B cell (primary cell): Measurements from ENCODE around the gene TCEA3. TPM values are rescaled to one million over a fixed set of nuclear protein-coding genes. Genes with fewer than 3 reads are reported as not detected.

Experiments used
- ATAC-seq: fragments of 200-7000 bp; cut with Tn5 transposase; one replicate; pipeline ENCODE4 v1.10.0; 2021; ENCODE audit warnings: low read depth, mild to moderate bottlenecking, moderate number of reproducible peaks, moderate library complexity
- CTCF ChIA-PET: fragments of 350-600 bp; sonication (Branson Sonifier 250); formaldehyde crosslinking; loops from one replicate; lab custom pipeline; 2021; ENCODE audit warnings: antibody characterized with exemption, inconsistent platforms; lab: Charles Lee
- POLR2A ChIA-PET: fragments of 350-600 bp; sonication (Branson Sonifier 250); formaldehyde crosslinking; loops from one replicate; lab custom pipeline; 2021; ENCODE audit warnings: antibody characterized with exemption; lab: Charles Lee
- DNase-seq: peaks from one replicate; pipeline ENCODE4 v3.0.0; 2013
- H2AFZ ChIP-seq: 2 replicates; pipeline ENCODE4 v1.6.1; 2012; ENCODE audit warnings: mild to moderate bottlenecking, low read depth, low read length; ENCODE audit not compliant: insufficient read depth, poor library complexity, severe bottlenecking
- H3K27ac ChIP-seq, 2 donors: 1 replicate in 1 of 2; 2 replicates in 1 of 2; pipeline ENCODE4 v1.5.1; 2012 to 2013; ENCODE audit warnings: low read length in 2 of 2, mild to moderate bottlenecking in 2 of 2, moderate library complexity in 1 of 2
- H3K27me3 ChIP-seq, 4 experiments: fragments of 200-600 bp in 1 of 4; sonication (generic) in 1 of 4; replicated peaks in 1 of 4; 1 replicate in 2 of 4; 2 replicates in 2 of 4; pipeline versions ENCODE4 v1.6.1 to v1.7.0; 2013 to 2016; ENCODE audit warnings: low read length in 3 of 4, mild to moderate bottlenecking in 2 of 4, mixed read lengths in 1 of 4, moderate library complexity in 1 of 4; ENCODE audit not compliant: insufficient read depth in 4 of 4, control insufficient read depth in 3 of 4; ENCODE audit errors: control extremely low read depth in 1 of 4
- H3K36me3 ChIP-seq, 2 experiments: replicated peaks in 1 of 2; 1 replicate in 1 of 2; 2 replicates in 1 of 2; pipeline versions ENCODE4 v1.6.1 to v1.7.1; 2013; ENCODE audit warnings: low read length in 1 of 2; ENCODE audit not compliant: insufficient read depth in 2 of 2, control insufficient read depth in 1 of 2; ENCODE audit errors: control extremely low read depth in 1 of 2, extremely low read depth in 1 of 2
- H3K4me1 ChIP-seq, 2 donors: fragments of 200-600 bp in 1 of 2; sonication (generic) in 1 of 2; 1 replicate in 1 of 2; 2 replicates in 1 of 2; pipeline versions ENCODE4 v1.5.1 to v1.6.1; 2013 to 2017; ENCODE audit warnings: low read length in 2 of 2; ENCODE audit not compliant: control insufficient read depth in 2 of 2, insufficient read depth in 2 of 2
- H3K4me2 ChIP-seq: replicated peaks from 2 replicates; pipeline ENCODE3; 2012; ENCODE audit warnings: mild to moderate bottlenecking, low read depth, low read length; ENCODE audit not compliant: poor library complexity, severe bottlenecking
- H3K4me3 ChIP-seq, 5 experiments: fragments of 200-600 bp in 1 of 5; sonication (generic) in 1 of 5; 1 replicate in 3 of 5; 2 replicates in 2 of 5; pipeline versions ENCODE4 v1.5.1 to v1.7.0; 2011 to 2016; ENCODE audit warnings: low read length in 4 of 5, mild to moderate bottlenecking in 4 of 5, low read depth in 2 of 5, control low read depth in 1 of 5, moderate library complexity in 1 of 5; ENCODE audit not compliant: insufficient read depth in 1 of 5; ENCODE audit errors: control extremely low read depth in 1 of 5, extremely low read depth in 1 of 5
- H3K79me2 ChIP-seq: fragments of 200-600 bp; sonication (generic); one replicate; pipeline ENCODE4 v1.6.0; 2016; ENCODE audit warnings: low read length; ENCODE audit not compliant: control insufficient read depth, insufficient read depth
- H3K9ac ChIP-seq: fragments of 200-600 bp; sonication (generic); 2 replicates; pipeline ENCODE4 v1.6.1; 2017; ENCODE audit warnings: mild to moderate bottlenecking, low read length, moderate library complexity
- H3K9me3 ChIP-seq, 3 donors: one replicate each; pipeline versions ENCODE4 v1.6.1 to v1.7.1; 2013; ENCODE audit warnings: low read length in 2 of 3; ENCODE audit not compliant: control insufficient read depth in 2 of 3, insufficient read depth in 1 of 3; ENCODE audit errors: control extremely low read depth in 1 of 3
- H4K20me1 ChIP-seq: 2 replicates; pipeline ENCODE4 v1.6.0; 2012; ENCODE audit warnings: mild to moderate bottlenecking, low read length; ENCODE audit not compliant: insufficient read depth, control insufficient read depth, poor library complexity, severe bottlenecking
- H3K27ac Mint-ChIP-seq: one replicate; pipeline ENCODE4 v1.8.0; 2021; ENCODE audit warnings: mixed read lengths
- H3K27me3 Mint-ChIP-seq: one replicate; pipeline ENCODE4 v1.8.0; 2021; ENCODE audit warnings: mixed read lengths
- H3K4me1 Mint-ChIP-seq: one replicate; pipeline ENCODE4 v1.8.0; 2021; ENCODE audit warnings: mixed read lengths
- H3K4me3 Mint-ChIP-seq: one replicate; pipeline ENCODE4 v1.8.0; 2021; ENCODE audit warnings: mixed read lengths
- H3K9me3 Mint-ChIP-seq: one replicate; pipeline ENCODE4 v1.8.0; 2022; ENCODE audit warnings: mixed read lengths; ENCODE audit not compliant: insufficient read depth
- EZH2 ChIP-seq: IDR thresholded peaks from 2 replicates; pipeline ENCODE4 v1.6.1; 2012; ENCODE audit warnings: borderline replicate concordance, low read depth, mild to moderate bottlenecking, moderate library complexity, low read length; ENCODE audit not compliant: insufficient read depth, poor library complexity, severe bottlenecking
- WGBS: methylation state at CpG from one replicate; pipeline ENCODE4 v1.1.5; 2013; ENCODE audit warnings: missing lambda C conversion rate; ENCODE audit not compliant: insufficient coverage; 5-methylcytosine and 5-hydroxymethylcytosine counted together
- intact Hi-C: fragments of 100-400 bp; cut with micrococcal nuclease; formaldehyde crosslinking; loops from one replicate; pipeline ENCODE4 v1.10.0; 2022
- polyA plus RNA-seq: library from polyadenylated mRNA; depleted of rRNA; stranded (reverse); fragments of >200 nt; gene quantifications from 2 replicates; pipeline ENCODE4 v1.2.3, GENCODE V29; 2012
- total RNA-seq, 2 donors: library from RNA; stranded (reverse); fragments of 120-200 nt in 1 of 2; gene quantifications; 1 replicate in 1 of 2; 2 replicates in 1 of 2; pipeline versions ENCODE4 v1.2.3 to v1.2.4, GENCODE V29; 2013 to 2022
- TF ChIP-seq, protein P1 (sequence below): fragments of 200-600 bp; IDR thresholded peaks from one replicate; pipeline ENCODE4 v1.8.0; 2022; ENCODE audit warnings: antibody characterized with exemption, mild to moderate bottlenecking

TCEA3 gene
- total and polyA plus RNA-seq, 2 donors (not counting 1 experiment from before 2014, with no cell fraction given), result 0.22 TPM; not detected in 1

DNA sequence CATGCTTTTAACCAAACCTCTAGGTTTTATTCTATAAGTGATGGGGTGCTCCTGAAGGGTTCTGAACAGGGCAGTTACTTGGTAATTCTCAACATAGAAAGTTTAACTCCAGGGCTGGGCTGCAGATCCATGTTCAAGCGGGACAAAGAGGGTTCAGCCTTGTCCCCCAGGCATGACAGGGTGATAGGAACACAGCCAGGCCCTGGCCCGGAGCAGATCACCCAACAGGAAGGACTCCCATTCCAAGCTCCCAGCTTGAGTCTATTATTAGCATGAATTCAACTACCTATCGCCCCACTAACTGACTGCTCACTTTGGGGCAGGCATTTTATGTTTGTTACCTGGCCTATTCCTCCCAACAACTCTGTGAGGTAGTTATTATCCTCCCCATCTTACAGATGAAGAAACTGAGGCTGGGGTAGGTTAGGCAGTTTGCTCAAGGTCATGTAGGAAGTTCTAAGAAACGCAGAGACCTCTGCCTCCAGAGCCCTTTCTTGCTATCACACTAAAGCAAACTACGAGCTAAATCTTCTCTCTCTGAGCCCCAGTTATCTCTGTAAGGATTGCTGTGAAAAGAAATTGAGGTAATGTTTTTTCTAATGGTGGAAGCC lies 44.9 kb upstream of the TCEA3 start:
- CTCF ChIA-PET, result no interaction called here
- no peak overlapping the region for H3K4me3 ChIP-seq
- no peak overlapping the region for H3K27ac ChIP-seq
- Mint-ChIP-seq H3K27ac (no peak overlapping the region), H3K4me3 (no peak overlapping the region), H3K27me3 (peaks cover 4% of the 10 kb centered on the region), H3K4me1 (no peaks in the 10 kb centered on the region), H3K9me3 (no peaks in the 10 kb centered on the region)
- POLR2A ChIA-PET, result interaction anchor here (0.6 kb wide), 1 partner anchor 1998 kb away, joined by 4 read pairs; no protein-coding TSS in a partner anchor
- intact Hi-C loops, result no loop called here
- TF ChIP-seq EZH2, result no peak
- TF ChIP-seq, protein P1, sequence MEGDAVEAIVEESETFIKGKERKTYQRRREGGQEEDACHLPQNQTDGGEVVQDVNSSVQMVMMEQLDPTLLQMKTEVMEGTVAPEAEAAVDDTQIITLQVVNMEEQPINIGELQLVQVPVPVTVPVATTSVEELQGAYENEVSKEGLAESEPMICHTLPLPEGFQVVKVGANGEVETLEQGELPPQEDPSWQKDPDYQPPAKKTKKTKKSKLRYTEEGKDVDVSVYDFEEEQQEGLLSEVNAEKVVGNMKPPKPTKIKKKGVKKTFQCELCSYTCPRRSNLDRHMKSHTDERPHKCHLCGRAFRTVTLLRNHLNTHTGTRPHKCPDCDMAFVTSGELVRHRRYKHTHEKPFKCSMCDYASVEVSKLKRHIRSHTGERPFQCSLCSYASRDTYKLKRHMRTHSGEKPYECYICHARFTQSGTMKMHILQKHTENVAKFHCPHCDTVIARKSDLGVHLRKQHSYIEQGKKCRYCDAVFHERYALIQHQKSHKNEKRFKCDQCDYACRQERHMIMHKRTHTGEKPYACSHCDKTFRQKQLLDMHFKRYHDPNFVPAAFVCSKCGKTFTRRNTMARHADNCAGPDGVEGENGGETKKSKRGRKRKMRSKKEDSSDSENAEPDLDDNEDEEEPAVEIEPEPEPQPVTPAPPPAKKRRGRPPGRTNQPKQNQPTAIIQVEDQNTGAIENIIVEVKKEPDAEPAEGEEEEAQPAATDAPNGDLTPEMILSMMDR, result no peak
- WGBS, result 64% methylated on average over 2 of the region's 5 CpGs
- H3K4me2 ChIP-seq, result no peak overlapping the region
- no peaks in the 10 kb centered on the region for H3K36me3 ChIP-seq
- H3K4me1 ChIP-seq, result no peaks in the 10 kb centered on the region
- H3K27me3 ChIP-seq, result no peaks in the 10 kb centered on the region
- H4K20me1 ChIP-seq, result no peaks in the 10 kb centered on the region
- ATAC-seq (no peak), DNase-seq (no peak)
- H3K79me2 ChIP-seq, result no peaks in the 10 kb centered on the region
- no peak overlapping the region for H2AFZ ChIP-seq
- no peaks in the 10 kb centered on the region for H3K9me3 ChIP-seq
- no peak overlapping the region for H3K9ac ChIP-seq

DNA sequence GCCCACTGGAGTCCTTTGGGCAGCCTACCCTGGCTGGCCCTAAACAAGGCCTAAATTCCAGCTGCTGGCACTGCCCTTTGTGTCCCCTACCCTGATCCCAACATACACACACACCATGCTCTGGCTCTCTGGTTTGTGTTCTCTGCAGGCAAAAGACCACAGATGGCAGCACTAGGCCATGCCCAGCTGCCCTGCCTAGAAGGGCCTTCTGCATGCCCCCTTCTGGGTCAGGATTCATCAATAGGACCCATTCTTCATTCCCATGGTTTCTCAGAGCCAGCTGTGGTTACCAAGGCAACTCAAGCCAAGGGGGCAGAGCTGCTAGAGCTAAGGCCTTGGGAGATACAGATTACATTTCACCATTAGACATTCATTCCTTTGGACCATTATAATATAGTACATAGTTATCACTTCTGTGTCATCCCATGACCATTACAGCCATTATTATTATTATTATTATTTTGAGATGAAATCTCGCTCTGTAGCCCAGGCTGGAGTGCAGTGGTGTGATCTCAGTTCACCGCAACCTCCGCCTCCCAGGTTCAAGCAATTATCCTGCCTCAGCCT lies 42.0 kb upstream of the TCEA3 start:
- TF ChIP-seq EZH2, result no peak
- TF ChIP-seq, protein P1, result no peak
- Histone ChIP-seq H2AFZ (no peak overlapping the region), H4K20me1 (no peaks in the 10 kb centered on the region), H3K27me3 (no peaks in the 10 kb centered on the region), H3K4me3 (no peak overlapping the region), H3K27ac (no peak overlapping the region), H3K4me2 (no peak overlapping the region), H3K4me1 (no peaks in the 10 kb centered on the region), H3K36me3 (no peaks in the 10 kb centered on the region), H3K9me3 (no peaks in the 10 kb centered on the region), H3K79me2 (no peaks in the 10 kb centered on the region), H3K9ac (no peak overlapping the region)
- Mint-ChIP-seq H3K9me3 (no peaks in the 10 kb centered on the region), H3K4me1 (no peaks in the 10 kb centered on the region), H3K4me3 (no peak overlapping the region), H3K27me3 (peaks cover 10% of the 10 kb centered on the region), H3K27ac (no peak overlapping the region)
- ChIA-PET CTCF (interaction anchor here (0.6 to 1.9 kb wide), 3 partner anchors 17 to 266 kb away, joined by 3 to 7 read pairs (median 3); no protein-coding TSS in a partner anchor), POLR2A (no interaction called here)
- ATAC-seq, result no peak
- intact Hi-C loops, result no loop called here
- WGBS, result 100% methylated on average over 2 of the region's 3 CpGs
- no peak for DNase-seq
